Measurements from ENCODE around the gene DNAH8. TPM values are rescaled to one million over a fixed set of nuclear protein-coding genes. Genes with fewer than 3 reads are reported as not detected.

The DNAH8 gene
- total RNA-seq, 2 experiments from 2014 or later = 0.03 TPM; not detected in 1

GRCh38 chr6:38736951-38737350 is 21.8 kb downstream of the DNAH8 start:
- Mint-ChIP-seq H3K27ac (no peak overlapping the region), H3K36me3 (ENCODE audit: low read depth) (no peaks in the 10 kb centered on the region), H3K27me3 (peaks cover 52% of the 10 kb centered on the region), H3K9me3 (peaks cover 3% of the 10 kb centered on the region), H3K4me1 (ENCODE audit: low read depth) (no peaks in the 10 kb centered on the region), H3K4me3 (no peak overlapping the region)
- H3K27me3 ChIP-seq (ENCODE audit: control insufficient read depth in 1 of 2, insufficient read depth in 2 of 2, low read length in 2 of 2) = peaks cover 0 to 13% of the 10 kb centered on the region in 2 experiments
- no peak overlapping the region for H3K27ac ChIP-seq (ENCODE audit: low read depth in 1 of 2, low read length in 2 of 2)
- H3K36me3 ChIP-seq (ENCODE audit: insufficient read depth, low read length) = no peaks in the 10 kb centered on the region
- H3K9me3 ChIP-seq (ENCODE audit: control insufficient read depth in 1 of 2, insufficient read depth in 1 of 2, low read length in 2 of 2) = no peaks in the 10 kb centered on the region
- no peak for TF ChIP-seq CTCF (IDR thresholded peaks at IDR 0.05)
- no peaks in the 10 kb centered on the region for H3K4me1 ChIP-seq (ENCODE audit: insufficient read depth, low read length)
- no peak overlapping the region for H3K4me3 ChIP-seq (ENCODE audit: low read length)
- intact Hi-C loops (cut with DNase I, micrococcal nuclease) = no loop called here
- no peak for ATAC-seq (ENCODE audit: poor library complexity)
- no peak for DNase-seq
- POLR2A ChIA-PET = no interaction called here
- CTCF ChIA-PET = no interaction called here

- Histone ChIP-seq H3K4me1 (ENCODE audit: insufficient read depth, low read length) (no peaks in the 10 kb centered on the region), H3K9me3 (ENCODE audit: control insufficient read depth in 1 of 2, insufficient read depth in 1 of 2, low read length in 2 of 2) (no peaks in the 10 kb centered on the region), H3K27ac (ENCODE audit: low read depth in 1 of 2, low read length in 2 of 2) (no peak overlapping the region), H3K4me3 (ENCODE audit: low read length) (no peak overlapping the region), H3K27me3 (ENCODE audit: control insufficient read depth in 1 of 2, insufficient read depth in 2 of 2, low read length in 2 of 2) (peaks cover 0 to 19% of the 10 kb centered on the region in 2 experiments), H3K36me3 (ENCODE audit: insufficient read depth, low read length) (no peaks in the 10 kb centered on the region)
- Mint-ChIP-seq H3K36me3 (ENCODE audit: low read depth) (no peaks in the 10 kb centered on the region), H3K27me3 (peaks cover 51% of the 10 kb centered on the region), H3K27ac (no peak overlapping the region), H3K4me3 (no peak overlapping the region), H3K4me1 (ENCODE audit: low read depth) (no peaks in the 10 kb centered on the region), H3K9me3 (peaks cover 3% of the 10 kb centered on the region)
- DNase-seq (no peak), ATAC-seq (ENCODE audit: poor library complexity) (no peak)
- POLR2A ChIA-PET = no interaction called here
- intact Hi-C loops (cut with DNase I, micrococcal nuclease) = no loop called here
- TF ChIP-seq CTCF (IDR thresholded peaks at IDR 0.05) = no peak
- CTCF ChIA-PET = no interaction called here
Observed at GRCh38 chr6:38738261-38738660, 23.1 kb downstream of the DNAH8 start.

GRCh38 chr6:38739532-38739931 is 24.4 kb downstream of the DNAH8 start:
- peaks cover 3% of the 10 kb centered on the region for H3K9me3 Mint-ChIP-seq

More at GRCh38 chr6:38739532-38739931, 24.4 kb downstream of the DNAH8 start:
- Mint-ChIP-seq H3K4me1 (ENCODE audit: low read depth) (no peaks in the 10 kb centered on the region), H3K4me3 (no peak overlapping the region), H3K36me3 (ENCODE audit: low read depth) (no peaks in the 10 kb centered on the region), H3K27me3 (peaks cover 53% of the 10 kb centered on the region), H3K27ac (no peak overlapping the region)
- DNase-seq = no peak
- no peak for ATAC-seq (ENCODE audit: poor library complexity)
- ChIA-PET CTCF (no interaction called here), POLR2A (no interaction called here)
- Histone ChIP-seq H3K27ac (ENCODE audit: low read depth in 1 of 2, low read length in 2 of 2) (no peak overlapping the region), H3K27me3 (ENCODE audit: control insufficient read depth in 1 of 2, insufficient read depth in 2 of 2, low read length in 2 of 2) (peaks cover 0 to 19% of the 10 kb centered on the region in 2 experiments), H3K9me3 (ENCODE audit: control insufficient read depth in 1 of 2, insufficient read depth in 1 of 2, low read length in 2 of 2) (no peaks in the 10 kb centered on the region), H3K4me3 (ENCODE audit: low read length) (no peak overlapping the region), H3K4me1 (ENCODE audit: insufficient read depth, low read length) (no peaks in the 10 kb centered on the region), H3K36me3 (ENCODE audit: insufficient read depth, low read length) (no peaks in the 10 kb centered on the region)
- intact Hi-C loops (cut with DNase I, micrococcal nuclease) = no loop called here
- no peak for TF ChIP-seq CTCF (IDR thresholded peaks at IDR 0.05)

All from CD4-positive, alpha-beta T cell (primary cell).